ACHN (cell line): ENCODE data around the gene NSFL1C.
"Not testable (repeated sequence)": the region's sequence is repeated elsewhere in the genome, so short reads cannot be mapped to it uniquely, and the experiment has no call there.

ENCODE experiments used
- DNase-seq: peaks from one replicate; pipeline ENCODE4 v3.0.0-alpha.2; 2015
- in situ Hi-C: cut with HindIII; loops from 2 replicates; pipeline ENCODE4 v1.10.0; 2017; ENCODE audit warnings: low sequenced_read_pairs, low pct_ligation_motif_present, low pct_unique_long_range_greater_than_20kb

NSFL1C gene

DNA sequence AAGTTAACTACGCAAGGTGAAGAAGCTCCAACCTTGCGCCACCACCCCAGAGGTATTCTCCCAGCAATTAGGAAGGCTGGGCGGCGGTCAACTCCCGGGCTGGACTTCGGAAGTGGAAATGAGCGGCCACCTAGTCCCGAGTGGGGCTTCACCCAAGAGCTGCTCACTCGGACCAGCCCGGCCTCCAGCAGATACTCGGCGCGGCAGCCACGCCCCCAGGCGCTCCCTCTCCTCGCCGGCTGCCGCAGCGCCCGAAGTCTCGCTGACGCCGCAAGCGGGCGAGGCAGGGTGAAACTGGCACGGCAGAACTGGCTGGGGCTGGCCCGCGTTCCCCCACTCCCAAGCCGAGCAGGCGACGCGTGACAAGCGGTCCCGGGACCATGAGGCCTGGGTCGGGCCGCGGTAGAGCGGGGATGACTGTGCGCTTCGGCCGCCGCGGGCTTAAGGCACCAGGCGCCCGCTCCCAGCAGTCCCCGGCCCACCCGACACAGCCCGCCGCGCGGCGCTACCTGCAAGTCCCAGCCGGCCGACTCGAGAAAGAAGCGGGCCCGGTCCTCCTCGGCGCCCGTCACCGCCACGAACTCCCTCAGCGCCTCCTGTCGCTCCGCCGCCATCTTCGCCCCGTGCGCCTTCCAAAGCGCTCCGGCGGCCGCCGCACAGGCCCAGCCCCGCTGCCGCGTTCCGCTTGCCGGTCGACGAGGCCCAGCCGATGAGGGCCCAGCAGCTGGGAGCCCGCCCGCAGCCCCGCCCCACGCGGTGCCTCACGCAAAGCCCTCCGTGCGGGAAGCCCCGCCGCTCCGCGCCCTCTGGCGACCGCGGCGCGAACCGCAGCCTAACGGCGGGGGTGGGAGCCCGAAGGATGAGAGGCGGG, at the start of gene NSFL1C:
Gene NSFL1C, minus strand, starts transcription at position 639 of the 871 bp plus-strand sequence. Its CDS starts 25 bp downstream, at position 614.
- peak; percentile 88 for DNase-seq
- in situ Hi-C loops = no loop called here

DNA sequence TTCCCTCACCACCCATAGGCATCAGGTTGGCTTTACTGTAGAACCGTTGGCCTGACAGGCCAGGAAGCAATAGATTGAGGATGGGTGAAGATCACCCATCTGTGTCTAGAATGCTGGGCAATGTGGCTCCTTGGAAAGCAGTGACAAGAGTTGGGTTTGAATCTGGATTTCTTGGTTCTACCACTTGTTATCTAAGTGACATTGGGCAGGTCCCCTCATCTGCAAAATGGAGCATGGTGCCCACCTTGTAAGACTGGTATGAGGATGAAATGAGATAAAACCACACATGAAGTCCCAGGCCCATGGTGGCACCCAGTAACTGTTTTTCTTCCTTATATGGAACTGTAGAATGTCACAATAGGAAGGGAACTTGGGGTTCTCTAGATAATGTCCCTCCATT, 47.2 kb upstream of the NSFL1C start:
- no peak for DNase-seq
- in situ Hi-C loops = no loop called here

DNA sequence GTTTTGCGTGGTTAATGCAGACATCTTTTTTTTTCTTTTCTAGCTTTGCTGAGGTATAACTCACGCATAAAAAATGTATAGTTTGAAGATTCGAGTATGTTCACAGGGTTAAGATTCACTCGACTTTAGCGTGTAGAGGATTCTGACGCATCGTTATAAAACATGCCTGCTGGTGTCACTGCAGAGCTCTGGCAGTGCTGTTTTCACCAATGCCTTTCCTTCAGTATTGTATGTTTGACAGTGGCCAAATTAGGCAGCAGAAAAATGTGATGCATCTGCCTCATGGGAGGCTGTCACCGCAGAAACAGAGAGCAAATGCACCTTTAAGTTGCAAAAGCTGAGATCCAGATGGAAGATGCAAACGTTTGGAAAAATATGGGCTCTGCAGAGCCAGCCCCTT, 42.6 kb upstream of the NSFL1C start:
- DNase-seq = peak; percentile 57
- in situ Hi-C loops = no loop called here

DNA sequence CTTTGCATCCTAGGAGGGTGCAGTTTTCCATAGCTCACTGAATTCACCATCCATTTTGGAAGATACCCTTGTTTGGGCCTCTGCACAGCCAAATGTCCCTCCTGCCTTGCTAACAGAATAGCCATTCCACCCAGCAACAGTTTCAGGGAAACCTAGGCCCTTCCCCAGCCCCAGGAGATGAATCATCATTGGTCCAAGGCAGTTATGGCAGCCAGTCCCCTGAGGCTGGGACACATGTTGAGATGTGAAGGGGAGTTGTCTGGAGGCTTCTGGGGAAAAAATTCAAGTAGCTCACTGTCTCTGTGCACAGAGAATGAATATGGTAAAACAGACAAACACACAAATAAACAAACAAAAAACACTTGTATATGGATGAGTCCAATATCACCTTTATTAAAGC, 41.9 kb upstream of the NSFL1C start:
- in situ Hi-C loops = no loop called here
- DNase-seq = no peak

DNA sequence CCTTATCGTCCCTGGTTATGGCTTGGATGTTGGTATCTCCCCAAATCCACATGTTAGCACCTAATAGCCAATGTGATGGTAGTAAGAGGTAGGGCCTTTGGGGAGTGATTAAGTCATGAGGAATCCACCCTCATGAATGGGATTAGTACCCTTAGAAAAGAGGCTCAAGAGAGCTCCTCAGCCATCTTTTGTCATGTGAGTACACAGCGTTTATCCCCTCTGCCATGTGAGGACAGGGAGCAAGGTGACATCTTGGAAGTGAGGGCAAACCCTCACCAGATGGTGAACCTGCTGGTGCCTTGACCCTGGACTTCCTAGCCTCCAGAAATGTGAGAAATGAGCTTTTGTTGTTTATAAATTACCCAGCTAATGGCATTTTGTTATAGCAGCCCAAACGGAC, 40.6 kb upstream of the NSFL1C start:
- DNase-seq = no peak
- in situ Hi-C loops = no loop called here

DNA sequence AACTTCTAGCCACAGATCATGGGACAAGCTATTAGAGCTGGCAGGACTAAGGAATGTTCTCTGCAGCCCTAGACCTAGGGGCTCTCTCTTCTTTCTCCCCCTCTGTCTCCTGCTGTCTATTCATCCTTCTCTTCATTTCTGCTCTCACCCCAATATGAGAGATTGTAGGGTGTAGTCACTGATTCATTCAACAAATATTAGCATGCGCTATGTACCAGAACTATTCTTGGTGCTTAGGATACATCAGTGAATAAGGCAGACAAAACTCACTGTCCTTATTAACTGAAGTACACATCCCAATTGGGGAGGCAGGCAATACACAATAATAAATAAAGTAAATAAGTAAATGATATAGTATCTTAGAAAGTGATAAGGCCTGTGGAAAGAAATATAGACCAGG, 39.2 kb upstream of the NSFL1C start:
- in situ Hi-C loops = no loop called here
- no peak for DNase-seq

DNA sequence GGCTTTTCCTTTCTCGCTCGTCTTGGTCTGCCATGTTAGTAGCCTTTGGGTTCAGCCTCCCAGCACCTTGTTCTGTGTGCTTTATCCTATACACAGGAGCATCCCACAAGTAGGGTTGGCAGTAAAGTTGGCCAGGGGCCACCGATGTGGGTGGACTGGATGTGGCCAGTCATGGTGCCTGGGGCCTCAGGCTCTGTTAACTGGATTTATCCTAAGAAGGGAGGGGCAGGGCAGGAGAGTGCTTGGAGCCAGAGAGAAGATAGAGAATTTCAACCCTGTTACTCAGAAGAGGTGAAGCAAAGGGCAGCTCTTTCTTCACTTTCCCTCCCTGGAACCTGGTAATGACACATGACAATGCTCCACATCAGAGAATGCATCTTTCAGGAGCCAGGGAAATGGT, 38.7 kb upstream of the NSFL1C start:
- no peak for DNase-seq
- in situ Hi-C loops = no loop called here

DNA sequence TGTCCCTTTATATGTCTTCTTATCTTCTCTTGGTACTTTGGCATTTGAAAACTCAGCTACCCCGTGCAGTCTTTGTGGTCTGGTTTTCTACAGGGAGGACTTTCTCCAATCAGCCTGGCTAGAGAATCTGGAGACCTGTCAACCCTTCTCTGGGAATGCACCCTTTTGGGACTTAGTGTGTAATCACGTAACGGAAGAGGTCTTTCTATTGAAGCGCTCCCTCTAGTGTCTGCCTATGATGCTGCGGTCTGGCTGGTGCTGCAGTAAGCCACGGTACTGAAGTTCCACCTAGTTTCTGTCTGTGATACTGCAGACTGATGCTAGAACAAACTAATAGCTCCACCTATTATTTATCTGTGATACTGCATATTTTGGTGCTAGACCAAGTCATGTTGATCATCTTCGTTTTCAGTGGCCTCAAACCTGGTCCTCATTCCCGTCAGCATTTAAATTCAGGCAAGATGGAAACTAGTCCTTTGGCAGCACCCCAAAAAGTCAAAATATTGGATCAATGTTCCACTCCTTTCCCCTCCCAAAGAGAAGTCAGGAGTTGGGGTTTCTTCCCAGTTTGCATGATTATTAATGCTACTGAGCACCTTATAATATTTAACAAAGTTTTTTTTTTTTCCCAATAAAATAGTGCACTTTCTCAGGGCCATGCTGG, 37.0 kb upstream of the NSFL1C start:
- peak; percentile 91 for DNase-seq
- in situ Hi-C loops = no loop called here

DNA sequence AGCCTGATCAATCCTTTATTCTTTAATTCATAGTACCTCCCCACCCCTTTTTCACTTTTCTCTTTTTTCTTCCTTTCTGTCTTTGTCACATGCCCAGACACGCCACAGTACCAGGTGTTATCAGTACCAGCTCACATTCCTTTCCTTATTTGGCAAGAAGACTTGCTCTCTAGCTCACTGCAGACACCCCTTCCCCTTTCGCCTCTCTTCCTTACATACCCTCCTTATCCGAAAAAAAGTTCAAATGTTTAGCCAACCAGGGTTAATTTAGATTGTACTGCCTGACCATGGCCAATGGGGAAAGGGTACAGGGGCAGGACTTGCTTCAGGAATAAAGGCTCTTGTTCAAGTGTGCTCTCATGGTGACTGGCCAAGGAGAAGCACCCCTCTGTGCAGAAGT, 33.8 kb upstream of the NSFL1C start:
- DNase-seq = no peak
- in situ Hi-C loops = no loop called here

DNA sequence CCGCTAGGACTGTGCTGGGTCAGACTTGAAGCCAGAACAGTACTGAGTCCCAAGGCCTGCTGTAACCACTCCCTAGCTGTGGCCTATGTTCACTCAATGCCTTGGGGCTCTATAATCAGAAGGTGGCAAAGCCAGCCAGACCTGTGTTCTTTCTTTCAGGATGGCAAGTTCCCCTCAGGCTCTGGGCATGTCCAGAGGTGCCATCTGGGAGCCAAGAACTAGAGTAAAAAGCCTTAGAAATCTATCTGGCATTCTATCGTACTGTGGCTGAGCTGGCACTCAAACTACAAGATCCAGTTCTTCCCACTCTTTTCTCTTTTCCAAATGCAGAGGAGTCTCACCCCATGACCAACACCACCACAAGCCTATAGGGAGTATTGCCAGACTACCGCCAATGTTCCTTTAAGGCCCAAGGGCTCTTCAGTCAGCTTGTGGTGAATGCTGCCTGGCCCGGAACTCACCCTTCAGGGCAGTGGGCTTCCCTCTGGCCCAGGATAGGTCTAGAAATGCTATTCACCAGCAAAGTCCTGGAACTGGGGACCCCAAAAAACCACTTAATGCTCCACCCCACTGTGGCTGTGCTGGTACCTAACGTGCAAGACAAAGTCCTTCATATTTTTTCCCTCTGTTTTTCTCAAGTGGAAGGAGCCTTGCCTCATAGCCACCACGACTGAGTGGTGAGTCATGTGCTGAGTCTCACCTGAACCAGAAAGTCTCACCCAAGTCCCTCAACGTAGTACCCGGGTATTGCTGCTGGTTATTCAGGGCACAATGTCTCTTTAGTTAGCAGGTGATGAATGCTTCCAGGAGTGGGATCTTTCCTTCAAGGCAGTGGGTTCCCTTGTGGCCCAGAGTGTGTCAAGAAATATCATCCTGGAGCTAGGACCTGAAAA, 33.1 kb upstream of the NSFL1C start:
- no peak for DNase-seq
- in situ Hi-C loops = no loop called here

DNA sequence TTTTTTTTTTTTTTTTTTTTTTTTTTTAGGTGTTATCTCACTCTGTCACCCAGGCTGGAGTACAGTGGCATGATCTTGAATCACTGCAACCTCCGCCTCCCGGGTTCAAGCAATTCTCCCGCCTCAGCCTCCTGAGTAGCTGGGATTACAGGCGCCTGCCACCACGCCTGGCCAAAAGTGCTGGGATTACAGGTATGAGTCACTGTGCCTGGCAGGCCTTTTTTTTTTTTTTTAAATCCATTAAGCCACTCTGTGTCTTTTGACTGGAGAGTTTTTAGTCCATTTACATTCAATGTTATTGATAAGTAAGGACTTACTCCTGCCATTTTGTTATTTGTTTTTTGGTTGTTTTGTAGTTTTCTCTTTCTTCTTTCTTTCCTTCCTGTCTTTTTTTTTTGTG, 30.7 kb upstream of the NSFL1C start:
- DNase-seq, in situ Hi-C loops: not testable (repeated sequence)

DNA sequence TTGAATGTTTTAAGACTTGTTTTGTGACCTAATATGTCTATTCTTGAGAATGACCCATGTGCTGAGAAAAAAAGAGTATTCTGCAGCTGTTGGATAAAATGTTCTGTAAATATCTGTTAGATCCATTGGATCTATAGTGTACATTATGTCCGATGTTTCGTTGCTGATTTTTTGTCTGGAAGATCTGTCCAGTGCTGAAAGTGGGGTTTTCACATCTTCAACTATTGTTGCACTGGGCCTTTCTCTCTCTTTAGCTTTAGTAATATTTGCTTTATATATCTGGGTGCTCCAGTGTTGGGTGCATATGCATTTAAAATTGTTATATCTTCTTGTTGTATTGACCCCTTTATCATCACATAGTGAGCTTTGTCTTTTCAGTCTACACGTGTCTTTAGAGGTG, 30.3 kb upstream of the NSFL1C start:
- in situ Hi-C loops = no loop called here
- DNase-seq = no peak

DNA sequence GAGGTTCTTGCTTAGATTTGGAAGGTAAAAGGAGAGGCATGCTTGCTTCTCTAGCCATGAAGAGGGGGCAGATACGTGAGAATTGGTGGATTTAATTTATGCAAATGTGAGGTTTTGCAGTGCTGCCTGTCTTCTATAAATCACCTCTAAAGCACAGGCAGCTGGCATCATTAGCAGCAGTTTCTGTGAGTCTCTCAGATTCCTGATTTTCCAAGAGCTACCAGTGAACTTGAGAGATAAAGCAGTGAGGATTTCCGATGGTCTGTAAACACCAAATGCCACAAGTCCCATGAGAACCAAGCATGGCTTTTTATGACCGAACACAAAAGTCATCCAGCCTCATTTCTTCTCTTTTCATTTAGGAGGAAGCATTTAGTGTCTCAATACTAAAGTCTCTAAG, 27.8 kb upstream of the NSFL1C start:
- in situ Hi-C loops = no loop called here
- no peak for DNase-seq

DNA sequence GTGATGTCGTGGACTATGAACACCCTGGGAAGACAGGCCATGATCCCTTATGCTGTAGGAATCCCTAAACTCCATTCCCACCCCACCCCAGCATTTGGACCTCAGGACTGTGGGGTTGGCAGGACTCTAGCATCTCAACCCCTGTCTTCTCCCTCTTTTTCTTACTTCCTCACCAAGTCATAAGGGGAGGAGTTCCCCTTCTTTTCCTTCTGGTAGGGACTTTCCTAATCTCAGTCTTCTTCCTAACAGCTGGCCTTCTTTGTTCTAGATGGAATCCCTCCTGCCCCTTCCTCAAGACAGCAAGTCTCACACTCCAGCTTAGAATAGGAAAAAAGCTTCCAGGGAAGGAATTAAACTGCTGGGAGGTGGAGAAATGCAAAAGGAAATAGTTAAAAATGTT, 26.9 kb upstream of the NSFL1C start:
- in situ Hi-C loops = no loop called here

DNA sequence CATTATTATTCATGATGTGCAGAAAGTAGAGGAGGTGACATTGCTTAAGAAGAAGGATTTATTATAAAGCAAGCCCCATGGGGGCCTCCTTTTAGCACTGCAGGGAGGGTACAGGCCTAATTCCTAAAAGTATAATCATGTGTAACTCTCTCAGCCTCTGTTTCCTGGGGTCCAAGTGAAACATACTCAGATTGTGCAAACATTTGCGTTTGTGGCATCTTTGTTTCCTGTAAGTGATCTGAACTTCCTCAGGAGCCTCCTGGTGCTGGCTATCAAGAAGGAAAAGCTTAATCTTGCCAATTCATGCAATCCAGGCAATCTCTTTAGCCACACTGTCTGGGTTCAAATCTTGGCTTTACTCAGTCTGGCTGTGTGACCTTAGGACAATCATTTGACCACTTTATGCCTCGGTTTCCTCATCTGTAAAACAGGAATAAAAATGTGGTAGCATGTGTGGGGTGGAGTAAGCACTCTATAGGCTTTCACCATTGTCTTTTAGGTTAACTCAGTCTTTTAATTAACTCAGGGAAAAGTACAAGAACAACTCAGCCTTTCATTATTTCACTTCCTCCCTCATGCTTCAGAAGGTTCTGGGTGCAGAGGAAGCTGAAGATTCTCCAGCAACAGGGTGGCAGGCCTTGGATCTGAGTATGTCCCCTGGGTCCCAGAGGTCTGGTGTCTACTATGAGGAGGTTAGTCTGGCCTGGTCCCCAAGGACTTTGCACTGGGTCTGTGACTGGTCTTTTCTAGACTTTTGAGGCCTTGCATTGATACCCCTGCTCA, 25.4 kb upstream of the NSFL1C start:
- no peak for DNase-seq
- in situ Hi-C loops = no loop called here

More for the DNA sequence above, 26.9 kb upstream of the NSFL1C start:
- no peak for DNase-seq

DNA sequence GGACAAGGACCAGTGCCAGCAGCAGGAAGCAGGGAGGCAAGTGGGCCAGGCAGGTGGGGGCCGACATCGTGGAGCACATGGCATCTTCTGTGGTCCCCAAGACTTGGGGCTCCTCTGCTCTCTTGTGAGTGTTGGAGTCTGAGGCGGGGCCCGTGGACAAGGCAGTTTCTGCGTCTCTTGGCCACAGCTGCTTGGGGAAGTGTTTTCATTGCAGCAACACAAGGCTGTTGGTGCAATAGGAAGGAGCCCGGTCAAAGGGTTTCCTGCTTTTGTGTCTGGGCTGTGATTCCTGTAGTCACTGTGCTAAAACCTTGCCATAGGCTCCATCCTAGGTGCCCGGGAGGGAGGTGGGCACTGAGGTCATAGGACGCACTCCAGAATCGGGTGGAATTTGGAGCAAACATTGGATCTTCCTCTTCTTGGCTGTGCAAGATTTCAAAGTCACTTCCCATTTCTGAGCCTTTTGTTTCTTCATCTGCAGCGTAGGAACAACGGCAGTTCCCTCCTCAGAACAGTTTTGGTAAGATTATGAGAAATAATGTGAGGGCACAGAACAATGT, 24.7 kb upstream of the NSFL1C start, which contains the start of gene SIRPB2:
Gene SIRPB2, minus strand, starts transcription at position 140 of the 560 bp plus-strand sequence. Its CDS starts 61 bp downstream, at position 79.
- in situ Hi-C loops = no loop called here
- no peak for DNase-seq

DNA sequence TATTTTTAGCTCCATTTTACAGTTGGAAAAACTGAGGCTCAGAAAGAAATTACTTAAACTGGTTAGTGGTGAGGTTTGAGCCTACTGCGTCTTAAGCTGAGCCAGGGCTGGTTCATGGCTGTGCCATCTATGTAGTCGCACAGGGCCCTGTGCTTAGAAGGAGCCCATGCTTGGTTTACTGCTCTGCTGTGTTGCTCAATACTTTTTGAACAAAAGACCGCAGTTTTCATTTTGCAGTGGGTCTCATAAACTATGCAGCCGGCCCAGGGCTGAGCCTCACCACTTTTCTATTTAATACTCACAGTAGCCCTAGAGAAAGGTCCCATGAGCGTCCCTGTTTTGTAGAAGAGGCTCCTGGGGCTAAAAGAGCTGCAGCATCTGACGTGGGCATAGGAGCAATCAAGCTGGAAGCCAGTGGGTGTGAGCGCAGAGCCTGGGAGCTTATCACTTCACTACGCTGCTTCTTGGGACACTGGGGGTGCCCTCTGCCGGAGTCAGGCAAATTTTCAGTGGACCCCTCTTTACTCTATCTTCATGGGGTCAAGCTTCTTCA, 24.1 kb upstream of the NSFL1C start:
- in situ Hi-C loops = no loop called here
- DNase-seq = no peak
